ENCODE results near the gene ACO2.

The ACO2 gene

GRCh38 chr22:41517172-41518047 lies 48.5 kb downstream of the ACO2 start (continued):
- TF ChIP-seq, protein P1, sequence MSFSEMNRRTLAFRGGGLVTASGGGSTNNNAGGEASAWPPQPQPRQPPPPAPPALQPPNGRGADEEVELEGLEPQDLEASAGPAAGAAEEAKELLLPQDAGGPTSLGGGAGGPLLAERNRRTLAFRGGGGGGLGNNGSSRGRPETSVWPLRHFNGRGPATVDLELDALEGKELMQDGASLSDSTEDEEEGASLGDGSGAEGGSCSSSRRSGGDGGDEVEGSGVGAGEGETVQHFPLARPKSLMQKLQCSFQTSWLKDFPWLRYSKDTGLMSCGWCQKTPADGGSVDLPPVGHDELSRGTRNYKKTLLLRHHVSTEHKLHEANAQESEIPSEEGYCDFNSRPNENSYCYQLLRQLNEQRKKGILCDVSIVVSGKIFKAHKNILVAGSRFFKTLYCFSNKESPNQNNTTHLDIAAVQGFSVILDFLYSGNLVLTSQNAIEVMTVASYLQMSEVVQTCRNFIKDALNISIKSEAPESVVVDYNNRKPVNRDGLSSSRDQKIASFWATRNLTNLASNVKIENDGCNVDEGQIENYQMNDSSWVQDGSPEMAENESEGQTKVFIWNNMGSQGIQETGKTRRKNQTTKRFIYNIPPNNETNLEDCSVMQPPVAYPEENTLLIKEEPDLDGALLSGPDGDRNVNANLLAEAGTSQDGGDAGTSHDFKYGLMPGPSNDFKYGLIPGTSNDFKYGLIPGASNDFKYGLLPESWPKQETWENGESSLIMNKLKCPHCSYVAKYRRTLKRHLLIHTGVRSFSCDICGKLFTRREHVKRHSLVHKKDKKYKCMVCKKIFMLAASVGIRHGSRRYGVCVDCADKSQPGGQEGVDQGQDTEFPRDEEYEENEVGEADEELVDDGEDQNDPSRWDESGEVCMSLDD (tag by site-specific recombination; IDR thresholded peaks at IDR 0.05), result no peak
- TF ChIP-seq SP7 (tag by site-specific recombination; IDR thresholded peaks at IDR 0.05) (no peak), PRDM6 (tag by site-specific recombination; IDR thresholded peaks at IDR 0.05) (no peak), MYNN (tag by site-specific recombination; IDR thresholded peaks at IDR 0.05; ENCODE audit: borderline replicate concordance) (no peak)

- TF ChIP-seq ZNF449 (tag by site-specific recombination; IDR thresholded peaks at IDR 0.05), result no peak
- TF ChIP-seq GLIS2 (tag by site-specific recombination; IDR thresholded peaks at IDR 0.05), result no peak
- no peak for TF ChIP-seq IKZF3 (tag by site-specific recombination; IDR thresholded peaks at IDR 0.05)
- TF ChIP-seq SP3 (tag by site-specific recombination; IDR thresholded peaks at IDR 0.05), result no peak
- TF ChIP-seq ZBTB11 (tag by site-specific recombination; conservative IDR thresholded peaks at IDR 0.05; ENCODE audit: low read depth), result no peak
- TF ChIP-seq KLF10 (tag by site-specific recombination; IDR thresholded peaks at IDR 0.05), result no peak
- TF ChIP-seq ZNF266 (tag by site-specific recombination; IDR thresholded peaks at IDR 0.05; ENCODE audit: low read depth), result no peak
- TF ChIP-seq ZNF792 (tag by site-specific recombination; IDR thresholded peaks at IDR 0.05), result no peak
- TF ChIP-seq, protein P2, sequence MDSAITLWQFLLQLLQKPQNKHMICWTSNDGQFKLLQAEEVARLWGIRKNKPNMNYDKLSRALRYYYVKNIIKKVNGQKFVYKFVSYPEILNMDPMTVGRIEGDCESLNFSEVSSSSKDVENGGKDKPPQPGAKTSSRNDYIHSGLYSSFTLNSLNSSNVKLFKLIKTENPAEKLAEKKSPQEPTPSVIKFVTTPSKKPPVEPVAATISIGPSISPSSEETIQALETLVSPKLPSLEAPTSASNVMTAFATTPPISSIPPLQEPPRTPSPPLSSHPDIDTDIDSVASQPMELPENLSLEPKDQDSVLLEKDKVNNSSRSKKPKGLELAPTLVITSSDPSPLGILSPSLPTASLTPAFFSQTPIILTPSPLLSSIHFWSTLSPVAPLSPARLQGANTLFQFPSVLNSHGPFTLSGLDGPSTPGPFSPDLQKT (IDR thresholded peaks at IDR 0.05; ENCODE audit: borderline replicate concordance, low read depth, low read length), result no peak
- TF ChIP-seq ZNF560 (tag by site-specific recombination; IDR thresholded peaks at IDR 0.05; ENCODE audit: borderline replicate concordance), result no peak
- TF ChIP-seq ZFP41 (tag by site-specific recombination; IDR thresholded peaks at IDR 0.05; ENCODE audit: borderline replicate concordance), result no peak
- TF ChIP-seq, protein P3, sequence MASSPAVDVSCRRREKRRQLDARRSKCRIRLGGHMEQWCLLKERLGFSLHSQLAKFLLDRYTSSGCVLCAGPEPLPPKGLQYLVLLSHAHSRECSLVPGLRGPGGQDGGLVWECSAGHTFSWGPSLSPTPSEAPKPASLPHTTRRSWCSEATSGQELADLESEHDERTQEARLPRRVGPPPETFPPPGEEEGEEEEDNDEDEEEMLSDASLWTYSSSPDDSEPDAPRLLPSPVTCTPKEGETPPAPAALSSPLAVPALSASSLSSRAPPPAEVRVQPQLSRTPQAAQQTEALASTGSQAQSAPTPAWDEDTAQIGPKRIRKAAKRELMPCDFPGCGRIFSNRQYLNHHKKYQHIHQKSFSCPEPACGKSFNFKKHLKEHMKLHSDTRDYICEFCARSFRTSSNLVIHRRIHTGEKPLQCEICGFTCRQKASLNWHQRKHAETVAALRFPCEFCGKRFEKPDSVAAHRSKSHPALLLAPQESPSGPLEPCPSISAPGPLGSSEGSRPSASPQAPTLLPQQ (tag by site-specific recombination; IDR thresholded peaks at IDR 0.05), result no peak
- TF ChIP-seq ZNF391 (tag by site-specific recombination; IDR thresholded peaks at IDR 0.05; ENCODE audit: borderline replicate concordance, low read depth), result no peak
- TF ChIP-seq ZNF394 (tag by site-specific recombination; IDR thresholded peaks at IDR 0.05; ENCODE audit: borderline replicate concordance), result no peak
- no peak for TF ChIP-seq ZNF433 (tag by site-specific recombination; IDR thresholded peaks at IDR 0.05; ENCODE audit: low read depth)
- TF ChIP-seq GLI4 (tag by site-specific recombination; IDR thresholded peaks at IDR 0.05), result no peak
- TF ChIP-seq MEIS1 (CRISPR knock-in tag; IDR thresholded peaks at IDR 0.05; ENCODE audit: borderline replicate concordance), result no peak
These were observed 49.1 kb downstream of the ACO2 start for GRCh38 chr22:41518048-41518347.

More at GRCh38 chr22:41518048-41518347, 49.1 kb downstream of the ACO2 start:
- H3K4me3 ChIP-seq (ENCODE audit: low read depth, low read length), result no peak overlapping the region
- peaks cover 4% of the 10 kb centered on the region for H3K4me1 ChIP-seq (ENCODE audit: control insufficient read depth, insufficient read depth, low read length)
- H3K27ac ChIP-seq (ENCODE audit: extremely low read depth, low read depth, low read length), result no peak overlapping the region
- ChIA-PET CTCF (interaction anchor here (0.6 to 9.5 kb wide), 52 partner anchors 9 to 835 kb away, joined by 3 to 301 read pairs (median 5); partner anchors contain the start of genes ACO2, PHF5A, POLR3H and TOB2), POLR2A (interaction anchor here (1.2 to 2.5 kb wide), 6 partner anchors 9 to 114 kb away, joined by 5 to 24 read pairs (median 6); partner anchors contain the start of genes ACO2, PHF5A, PMM1 and TOB2)
- H3K36me3 ChIP-seq (ENCODE audit: control insufficient read depth in 2 of 2, insufficient read depth in 1 of 2, low read length in 2 of 2), result peaks cover 3 to 75% of the 10 kb centered on the region in 2 experiments; a peak in 2 of 3 replicates
- no peaks in the 10 kb centered on the region for H3K9me3 ChIP-seq (ENCODE audit: control insufficient read depth, insufficient read depth, low read depth, low read length)
